GM21447 (cell line): ENCODE measurements around the gene CPNE9.

ENCODE experiments used
- ATAC-seq: cut with Tn5 transposase; IDR thresholded peaks from one replicate; pipeline ENCODE4 v1.9.1; 2021; ENCODE audit not compliant: unreplicated experiment

Gene CPNE9

GRCh38 chr3:9686703-9687102, 16.9 kb upstream of the CPNE9 start:
- no peak for ATAC-seq

- no peak for ATAC-seq
Measured at GRCh38 chr3:9687514-9687913, 16.1 kb upstream of the CPNE9 start.

DNA sequence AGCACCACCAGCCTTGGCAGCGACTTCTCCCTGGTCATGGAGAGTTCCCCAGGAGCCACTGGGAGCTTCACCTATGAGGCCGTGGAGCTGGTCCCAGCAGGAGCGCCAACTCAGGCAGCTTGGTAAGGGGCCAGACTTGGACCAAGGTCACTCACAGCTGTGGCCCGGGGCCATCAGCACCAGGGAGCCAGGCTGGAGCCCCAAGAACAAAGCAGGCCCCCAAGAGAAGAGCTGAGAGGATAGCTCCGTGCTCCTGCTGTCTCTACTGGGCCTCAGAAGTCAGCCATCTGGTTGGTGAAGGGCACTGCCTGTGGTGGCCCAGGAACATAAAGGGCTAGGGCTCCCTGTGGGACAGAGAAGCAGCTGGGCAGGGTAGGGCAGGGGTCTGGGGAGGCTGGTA, 14.7 kb upstream of the CPNE9 start:
- ATAC-seq: no peak

DNA sequence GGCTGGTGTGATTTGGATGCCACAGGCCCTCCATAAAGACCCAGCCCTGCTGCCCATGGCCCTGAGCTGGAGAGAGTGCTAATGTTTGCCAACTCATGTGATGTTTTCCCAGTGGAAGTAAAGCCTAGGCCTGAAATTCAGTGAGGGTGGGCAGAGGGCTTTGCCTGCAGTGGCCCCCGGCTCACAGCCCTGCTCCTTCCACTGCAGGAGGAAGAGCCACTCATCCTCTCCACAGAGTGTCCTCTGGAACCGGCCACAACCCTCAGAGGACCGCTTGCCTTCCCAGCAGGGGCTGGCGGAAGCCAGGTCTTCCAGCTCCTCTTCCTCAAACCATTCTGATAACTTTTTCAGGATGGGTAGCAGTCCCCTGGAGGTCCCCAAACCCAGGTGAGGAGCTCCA, 13.9 kb upstream of the CPNE9 start:
- ATAC-seq: no peak

GRCh38 chr3:9690451-9691450, 12.9 kb upstream of the CPNE9 start:
- ATAC-seq: peak; percentile 97

DNA sequence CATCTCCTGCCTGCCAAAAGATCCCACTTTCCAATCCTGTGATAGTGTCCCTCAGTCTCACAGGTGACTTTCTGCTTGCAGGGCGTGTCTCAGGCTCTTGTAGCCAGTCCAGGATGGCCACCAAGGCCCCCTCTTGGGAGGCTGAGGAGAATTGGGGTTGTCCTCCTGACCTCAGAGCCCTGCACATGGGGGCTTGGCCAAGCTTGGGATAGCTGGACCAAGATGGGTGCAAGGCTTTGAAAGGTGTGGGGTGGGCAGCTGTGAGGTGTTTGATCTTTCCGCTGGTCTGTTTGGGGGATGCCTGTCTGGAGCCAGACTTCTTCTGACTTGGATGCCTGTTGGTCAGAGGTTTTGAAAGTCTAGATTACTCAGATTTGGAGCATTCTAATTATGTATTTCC, 12.0 kb upstream of the CPNE9 start:
- no peak for ATAC-seq

GRCh38 chr3:9692416-9692815, 11.2 kb upstream of the CPNE9 start:
- ATAC-seq: no peak

GRCh38 chr3:9695345-9695744, 8.3 kb upstream of the CPNE9 start:
- no peak for ATAC-seq

DNA sequence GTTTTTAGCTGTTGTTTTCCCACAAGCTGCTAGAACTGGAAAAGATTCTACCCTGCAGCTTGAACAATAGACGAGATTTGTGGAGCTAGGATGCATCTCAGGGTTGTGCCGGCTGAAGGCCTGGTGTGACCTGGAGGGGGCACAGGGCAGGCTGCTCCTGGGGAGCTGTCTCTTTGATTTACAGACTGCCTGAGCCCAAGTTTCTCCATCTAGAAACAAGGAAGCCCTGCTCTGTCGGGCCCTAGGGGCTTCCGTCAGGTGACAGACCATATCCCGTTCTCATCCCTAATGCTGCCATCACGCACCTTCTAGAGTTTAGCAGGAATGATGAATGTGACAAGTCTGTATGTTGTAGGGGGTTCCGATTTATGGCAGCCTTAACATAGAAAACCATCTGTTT, 7.9 kb upstream of the CPNE9 start:
- no peak for ATAC-seq

- ATAC-seq: no peak
Measured at GRCh38 chr3:9696480-9697220, 7.0 kb upstream of the CPNE9 start.

DNA sequence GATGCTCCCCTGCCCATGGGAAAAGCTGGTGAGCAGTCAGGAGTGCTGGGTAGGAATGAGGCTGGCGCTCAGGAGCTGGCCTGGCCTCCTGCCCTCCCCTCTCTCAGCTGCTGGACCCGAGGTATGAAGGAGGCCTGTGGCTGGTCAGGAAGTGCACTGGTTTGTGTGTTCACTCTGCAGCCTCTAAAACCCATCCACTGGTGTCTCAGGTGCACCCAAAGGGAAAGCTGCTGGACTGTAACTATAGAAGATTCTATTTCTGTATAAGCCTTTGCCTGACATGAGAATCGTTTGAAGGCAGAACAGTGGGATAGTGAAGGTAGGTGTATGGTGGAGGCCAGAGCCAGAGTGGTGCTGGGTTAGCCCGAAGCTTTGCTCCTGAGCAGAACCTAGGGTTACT, 5.7 kb upstream of the CPNE9 start:
- no peak for ATAC-seq

DNA sequence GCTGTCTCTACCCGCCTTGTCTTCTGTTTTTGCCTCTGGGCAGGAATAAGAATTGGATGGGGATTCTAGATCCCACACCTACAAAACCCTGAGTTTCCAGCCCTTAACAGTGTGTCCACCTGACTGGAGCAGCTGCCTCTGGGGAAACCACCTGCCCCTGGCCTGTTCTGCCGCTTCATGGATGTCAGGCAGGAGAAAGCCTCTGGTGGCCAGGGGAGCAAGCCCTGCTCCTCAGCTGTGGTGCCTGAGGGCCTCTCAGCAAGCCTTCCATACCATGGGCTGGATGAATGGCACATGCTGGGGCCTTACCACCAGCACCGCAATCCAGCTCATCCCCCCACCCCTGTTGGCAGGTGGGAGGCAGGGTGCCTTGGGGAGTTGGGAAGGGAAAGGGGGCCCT, 5.3 kb upstream of the CPNE9 start:
- ATAC-seq: no peak

DNA sequence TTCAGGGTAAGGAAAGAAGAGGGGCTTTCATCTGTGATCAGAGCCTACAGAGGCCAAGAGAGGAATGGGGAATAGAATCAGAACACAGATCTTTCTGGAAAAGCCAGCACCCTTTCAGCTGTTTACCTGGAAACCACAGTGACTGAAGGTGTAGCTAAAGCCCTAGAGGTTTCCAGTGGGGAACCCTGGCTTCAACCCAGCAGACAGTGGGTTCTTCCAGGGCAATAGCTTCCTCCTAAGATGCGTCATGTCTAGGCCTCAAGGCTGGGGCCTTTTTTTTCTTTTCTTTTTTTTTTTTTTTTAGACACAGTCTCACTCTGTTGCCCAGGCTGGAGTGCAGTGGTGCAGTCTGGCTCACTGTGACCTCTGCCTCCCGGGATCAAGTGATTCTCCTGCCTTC, 3.1 kb upstream of the CPNE9 start:
- ATAC-seq: no peak

DNA sequence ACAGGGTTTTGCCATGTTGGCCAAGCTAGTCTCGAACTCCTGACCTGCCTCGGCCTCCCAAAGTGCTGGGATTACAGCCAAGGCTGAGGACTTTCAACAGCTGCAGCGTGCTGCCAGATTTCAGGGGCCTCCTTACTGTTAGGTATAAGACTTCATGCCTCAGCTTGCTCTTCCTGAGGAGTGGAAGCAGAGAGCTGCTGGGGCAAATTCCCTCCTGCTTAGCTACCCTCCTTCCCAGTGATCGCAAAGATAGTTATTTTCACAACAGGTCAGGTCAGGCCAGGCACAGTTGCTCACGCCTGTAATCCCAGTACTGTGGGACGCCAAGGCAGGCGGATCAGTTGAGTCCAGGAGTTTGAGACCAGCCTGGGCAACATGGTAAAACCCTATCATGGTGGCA, 2.6 kb upstream of the CPNE9 start:
- ATAC-seq: no peak

DNA sequence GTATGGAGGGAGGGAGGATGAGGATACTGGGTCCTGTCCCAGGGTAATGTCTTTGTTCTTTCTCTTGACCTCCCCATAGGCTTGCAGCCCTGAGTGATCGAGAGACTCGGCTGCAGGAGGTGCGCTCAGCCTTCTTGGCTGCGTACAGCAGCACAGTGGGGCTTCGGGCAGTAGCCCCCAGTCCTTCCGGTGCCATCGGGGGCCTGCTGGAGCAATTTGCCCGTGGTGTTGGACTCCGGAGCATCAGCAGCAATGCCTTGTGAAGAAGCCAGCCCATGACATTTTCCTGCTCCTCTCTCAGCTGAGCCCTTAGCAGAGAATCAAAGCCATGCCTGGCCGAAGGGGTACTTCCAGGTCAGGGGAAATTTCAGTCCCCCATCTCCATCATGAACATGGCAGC, 1.9 kb upstream of the CPNE9 start:
- ATAC-seq: no peak

- no peak for ATAC-seq
Measured at GRCh38 chr3:9703240-9703639, 393 bp upstream of the CPNE9 start.

GRCh38 chr3:9704347-9705322, 1.0 kb downstream of the CPNE9 start:
- no peak for ATAC-seq

DNA sequence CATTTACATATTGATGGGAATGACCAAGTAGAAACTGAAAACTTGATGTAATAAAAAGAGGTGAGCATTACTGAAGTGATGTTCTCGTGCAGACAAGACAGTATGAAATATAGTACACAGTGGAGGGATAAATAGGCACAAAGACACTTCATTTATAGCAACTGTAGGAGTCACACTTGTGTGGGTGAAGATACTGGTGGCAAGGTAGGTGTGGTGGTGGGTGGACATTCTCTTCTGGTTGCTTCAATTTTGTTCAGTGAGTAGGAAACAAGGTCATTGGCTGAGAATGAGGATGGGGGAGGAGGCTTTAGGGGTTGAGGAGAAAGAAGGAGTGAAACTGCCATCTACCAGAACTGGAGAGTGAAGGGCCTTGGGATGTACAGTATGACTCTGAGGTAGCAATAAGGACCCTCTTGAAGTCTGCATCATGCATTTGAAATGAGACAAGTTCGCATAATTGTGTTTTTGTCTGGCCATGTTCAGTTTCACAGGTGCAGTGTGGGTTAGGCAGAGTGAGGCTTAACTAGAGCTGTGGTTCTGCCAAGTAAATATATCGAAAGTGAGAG, 6.6 kb downstream of the CPNE9 start:
- no peak for ATAC-seq

- ATAC-seq: no peak
Measured at GRCh38 chr3:9712415-9712814, 8.8 kb downstream of the CPNE9 start.

- no peak for ATAC-seq
Measured at GRCh38 chr3:9713142-9713541, 9.5 kb downstream of the CPNE9 start.

- ATAC-seq: no peak
Measured at GRCh38 chr3:9715136-9715535, 11.5 kb downstream of the CPNE9 start.
